ENCODE data around the gene TMEM72. TPM values are rescaled to one million over a fixed set of nuclear protein-coding genes. Genes with fewer than 3 reads are reported as not detected.

TMEM72 gene
- total and polyA plus RNA-seq, 4 donors: 0.02 to 0.33 TPM; not detected in 2

- DNase-seq (ENCODE audit: low spot score): no peak
- WGBS: 93% methylated on average over 3 of the region's 3 CpGs
- Histone ChIP-seq H3K9ac (ENCODE audit: low read depth in 1 of 2, low read length in 2 of 2) (no peak overlapping the region), H3K4me1 (ENCODE audit: control insufficient read depth in 4 of 4, insufficient read depth in 4 of 4, low read length in 3 of 4) (no peaks in the 10 kb centered on the region), H3K27ac (ENCODE audit: low read depth in 1 of 2, low read length in 2 of 2) (no peak overlapping the region), H3K36me3 (ENCODE audit: control insufficient read depth in 4 of 4, insufficient read depth in 3 of 4, low read depth in 1 of 4, low read length in 3 of 4) (no peaks in the 10 kb centered on the region), H3K9me3 (ENCODE audit: control insufficient read depth in 4 of 4, low read length in 3 of 4) (no peaks in the 10 kb centered on the region), H3K4me3 (ENCODE audit: low read depth in 1 of 3, low read length in 3 of 3) (no peak overlapping the region), H3K27me3 (ENCODE audit: control insufficient read depth in 4 of 4, insufficient read depth in 4 of 4, low read length in 3 of 4) (no peaks in the 10 kb centered on the region)
- TF ChIP-seq FOXA2 (IDR thresholded peaks at IDR 0.05) (no peak), HNF4G (IDR thresholded peaks at IDR 0.05) (no peak), REST (IDR thresholded peaks at IDR 0.05) (no peak), ZBTB33 (IDR thresholded peaks at IDR 0.05) (no peak), JUND (IDR thresholded peaks at IDR 0.05) (no peak), RXRA (IDR thresholded peaks at IDR 0.05) (no peak), GABPA (IDR thresholded peaks at IDR 0.05 in 1 of 2, conservative IDR thresholded peaks at IDR 0.05 in 1 of 2) (no peak), ATF3 (IDR thresholded peaks at IDR 0.05) (no peak), CTCF (IDR thresholded peaks at IDR 0.05; ENCODE audit: low read depth, low read length, missing input control) (no peak), RAD21 (IDR thresholded peaks at IDR 0.05) (no peak), NR2F2 (IDR thresholded peaks at IDR 0.05) (no peak), HNF4A (conservative IDR thresholded peaks at IDR 0.05) (no peak), TAF1 (conservative IDR thresholded peaks at IDR 0.05) (no peak), EGR1 (IDR thresholded peaks at IDR 0.05; ENCODE audit: low read depth in 2 of 2) (no peak)
Measured at GRCh38 chr10:44920252-44920651, 9.1 kb downstream of the TMEM72 start.

GRCh38 chr10:44921061-44921460 is 9.9 kb downstream of the TMEM72 start:
- DNase-seq (ENCODE audit: low spot score): no peak
- Histone ChIP-seq H3K9ac (ENCODE audit: low read depth in 1 of 2, low read length in 2 of 2) (no peak overlapping the region), H3K27ac (ENCODE audit: low read depth in 1 of 2, low read length in 2 of 2) (no peak overlapping the region), H3K9me3 (ENCODE audit: control insufficient read depth in 4 of 4, low read length in 3 of 4) (no peaks in the 10 kb centered on the region), H3K4me1 (ENCODE audit: control insufficient read depth in 4 of 4, insufficient read depth in 4 of 4, low read length in 3 of 4) (no peaks in the 10 kb centered on the region), H3K27me3 (ENCODE audit: control insufficient read depth in 4 of 4, insufficient read depth in 4 of 4, low read length in 3 of 4) (no peaks in the 10 kb centered on the region), H3K36me3 (ENCODE audit: control insufficient read depth in 4 of 4, insufficient read depth in 3 of 4, low read depth in 1 of 4, low read length in 3 of 4) (no peaks in the 10 kb centered on the region), H3K4me3 (ENCODE audit: low read depth in 1 of 3, low read length in 3 of 3) (no peak overlapping the region)
- WGBS: 95% methylated on average over 5 of the region's 5 CpGs
- TF ChIP-seq ATF3 (IDR thresholded peaks at IDR 0.05): no peak
- no peak for TF ChIP-seq FOXA1 (IDR thresholded peaks at IDR 0.05)
- TF ChIP-seq CTCF (IDR thresholded peaks at IDR 0.05; ENCODE audit: low read depth, low read length, missing input control): no peak
- no peak for TF ChIP-seq JUND (IDR thresholded peaks at IDR 0.05)
- no peak for TF ChIP-seq ZBTB33 (IDR thresholded peaks at IDR 0.05)
- TF ChIP-seq NR2F2 (IDR thresholded peaks at IDR 0.05): no peak
- no peak for TF ChIP-seq RAD21 (IDR thresholded peaks at IDR 0.05)
- TF ChIP-seq GABPA (IDR thresholded peaks at IDR 0.05 in 1 of 2, conservative IDR thresholded peaks at IDR 0.05 in 1 of 2): no peak
- no peak for TF ChIP-seq MAX (IDR thresholded peaks at IDR 0.05)
